Esophagus muscularis mucosa (tissue), 4 donors: Measurements from ENCODE around the gene CUX1. TPM values are rescaled to one million over a fixed set of nuclear protein-coding genes. Genes with fewer than 3 reads are reported as not detected.

Experiments
- DNase-seq: peaks from one replicate; pipeline ENCODE4 v3.0.0-alpha.2; 2017; ENCODE audit errors: extremely low spot score
- H3K27ac ChIP-seq, 4 donors: fragments of 200-600 bp; sonication (generic); replicated peaks in 1 of 4; 1 replicate in 3 of 4; 2 replicates in 1 of 4; pipeline ENCODE4 v1.5.1; 2016 to 2019; ENCODE audit warnings: mild to moderate bottlenecking in 1 of 4
- H3K27me3 ChIP-seq, 4 donors: fragments of 200-600 bp; sonication (generic); one replicate each; pipeline versions ENCODE4 v1.5.1 to v1.6.0; 2016 to 2019
- H3K36me3 ChIP-seq, 4 donors: fragments of 200-600 bp; sonication (generic); one replicate each; pipeline ENCODE4 v1.5.1; 2016 to 2019
- H3K4me1 ChIP-seq, 4 donors: fragments of 200-600 bp; sonication (generic); one replicate each; pipeline ENCODE4 v1.5.1; 2016 to 2019
- H3K4me3 ChIP-seq, 4 donors: fragments of 200-600 bp; sonication (generic); 1 replicate in 2 of 4; 2 replicates in 2 of 4; pipeline ENCODE4 v1.5.1; 2016 to 2019; ENCODE audit warnings: mild to moderate bottlenecking in 4 of 4, moderate library complexity in 1 of 4
- H3K9me3 ChIP-seq, 4 donors: fragments of 200-600 bp; sonication (generic); 1 replicate in 3 of 4; 2 replicates in 1 of 4; pipeline ENCODE4 v1.5.1; 2016 to 2019
- CTCF ChIP-seq, 3 experiments: fragments of 200-600 bp in 2 of 3; fragments of 450-650 bp in 1 of 3; sonication (generic) in 2 of 3; IDR thresholded peaks; one replicate each; pipeline ENCODE4 v1.5.1; 2017 to 2019; ENCODE audit warnings: antibody characterized with exemption in 3 of 3, mild to moderate bottlenecking in 2 of 3, moderate library complexity in 1 of 3
- EP300 ChIP-seq: sonication (generic); formaldehyde crosslinking; IDR thresholded peaks from one replicate; pipeline ENCODE4 v1.6.1; 2017; ENCODE audit warnings: antibody characterized with exemption
- POLR2A ChIP-seq: fragments of 450-650 bp; IDR thresholded peaks from one replicate; pipeline ENCODE4 v1.6.1; 2017; ENCODE audit warnings: antibody characterized with exemption, moderate library complexity, mild to moderate bottlenecking, low read depth
- POLR2AphosphoS5 ChIP-seq, 2 donors: sonication (generic); formaldehyde crosslinking; IDR thresholded peaks; one replicate each; pipeline ENCODE4 v1.6.1; 2017; ENCODE audit warnings: antibody characterized with exemption in 2 of 2
- WGBS: methylation state at CpG from one replicate; pipeline ENCODE4 v1.1.5; 2018; 5-methylcytosine and 5-hydroxymethylcytosine counted together
- intact Hi-C: fragments of 100-400 bp; cut with DNase I; formaldehyde crosslinking; loops from one replicate; pipeline ENCODE4 v1.15.1; 2023
- total RNA-seq, 4 donors: library from RNA; depleted of rRNA; stranded (reverse); fragments of >200 nt; gene quantifications; one replicate each; pipeline versions ENCODE4 v1.1.0 to v1.2.1, GENCODE V29; 2016

Gene CUX1
- total RNA-seq, 4 donors from 2014 or later = 61.5 to 136 (median 92.3) TPM

- no peak overlapping the region for H3K4me3 ChIP-seq
- H3K27ac ChIP-seq = no peak overlapping the region
- no peaks in the 10 kb centered on the region for H3K27me3 ChIP-seq
- 94% methylated on average over 14 of the region's 14 CpGs for WGBS
- peaks cover 0 to under 1% (median 0%) of the 10 kb centered on the region in 4 donors for H3K4me1 ChIP-seq
- H3K9me3 ChIP-seq = no peaks in the 10 kb centered on the region
- no peak for DNase-seq
- TF ChIP-seq EP300 (no peak), POLR2AphosphoS5 (IDR thresholded peaks at IDR 0.05) (no peak), CTCF (IDR thresholded peaks at IDR 0.05) (no peak), POLR2A (no peak)
- intact Hi-C loops = no loop called here
- H3K36me3 ChIP-seq = peaks cover 0 to 24% (median 4%) of the 10 kb centered on the region in 4 donors
Measured at GRCh38 chr7:102220229-102220850, 402.9 kb downstream of the CUX1 start.

- H3K36me3 ChIP-seq = peaks cover 0 to 19% (median 2%) of the 10 kb centered on the region in 4 donors
- 84% methylated on average over 20 of the region's 20 CpGs for WGBS
- H3K9me3 ChIP-seq = no peaks in the 10 kb centered on the region
- no peak for DNase-seq
- intact Hi-C loops = no loop called here
- TF ChIP-seq POLR2A = no peak
- TF ChIP-seq EP300 = no peak
- TF ChIP-seq CTCF (IDR thresholded peaks at IDR 0.05) = no peak
- TF ChIP-seq POLR2AphosphoS5 (IDR thresholded peaks at IDR 0.05) = no peak
- H3K4me1 ChIP-seq = no peaks in the 10 kb centered on the region
- no peak overlapping the region for H3K4me3 ChIP-seq
- H3K27me3 ChIP-seq = no peaks in the 10 kb centered on the region
- H3K27ac ChIP-seq = no peak overlapping the region
Measured at GRCh38 chr7:102220960-102221800, 403.8 kb downstream of the CUX1 start.

GRCh38 chr7:102221961-102222360 lies 404.5 kb downstream of the CUX1 start:
- Histone ChIP-seq H3K4me1 (no peaks in the 10 kb centered on the region), H3K4me3 (no peak overlapping the region), H3K27ac (no peak overlapping the region), H3K9me3 (no peaks in the 10 kb centered on the region), H3K36me3 (peaks cover 0 to 17% (median under 1%) of the 10 kb centered on the region in 4 donors), H3K27me3 (no peaks in the 10 kb centered on the region)
- no peak for DNase-seq
- intact Hi-C loops = no loop called here
- WGBS = 92% methylated on average over 9 of the region's 9 CpGs
- TF ChIP-seq EP300 (no peak), POLR2A (no peak), POLR2AphosphoS5 (IDR thresholded peaks at IDR 0.05) (no peak), CTCF (IDR thresholded peaks at IDR 0.05) (no peak)

GRCh38 chr7:102222445-102222844 lies 405.0 kb downstream of the CUX1 start:
- intact Hi-C loops = no loop called here
- 94% methylated on average over 12 of the region's 12 CpGs for WGBS
- Histone ChIP-seq H3K4me1 (no peaks in the 10 kb centered on the region), H3K27me3 (no peaks in the 10 kb centered on the region), H3K4me3 (no peak overlapping the region), H3K36me3 (peaks cover 1 to 16% (median 3%) of the 10 kb centered on the region in 4 donors), H3K27ac (no peak overlapping the region), H3K9me3 (no peaks in the 10 kb centered on the region)
- no peak for DNase-seq
- no peak for TF ChIP-seq POLR2AphosphoS5 (IDR thresholded peaks at IDR 0.05)
- TF ChIP-seq EP300 = no peak
- TF ChIP-seq POLR2A = no peak
- no peak for TF ChIP-seq CTCF (IDR thresholded peaks at IDR 0.05)
